Activated CD4-positive, CD25-positive, alpha-beta regulatory T cell (primary cell): ENCODE results near the gene LSM5.

Experiments
- DNase-seq, 4 experiments: peaks; one replicate each; lab custom pipeline; 2025; lab: John Stamatoyannopoulos, UW

The LSM5 gene

GRCh38 chr7:32490127-32490796, at the start of gene LSM5:
Gene LSM5 (minus strand): TSS chr7:32490380. CDS start chr7:32490365, 15 bp downstream.
- peak; percentile 63 to 79 (median 76) for DNase-seq

- DNase-seq = no peak
These were observed 49.2 kb upstream of the LSM5 start for GRCh38 chr7:32539366-32539765.

GRCh38 chr7:32537760-32538159, 47.6 kb upstream of the LSM5 start:
- DNase-seq = no peak

GRCh38 chr7:32536585-32536984, 46.4 kb upstream of the LSM5 start:
- no peak for DNase-seq

GRCh38 chr7:32536016-32536415, 45.8 kb upstream of the LSM5 start:
- no peak for DNase-seq

GRCh38 chr7:32535162-32535702, 45.1 kb upstream of the LSM5 start:
- no peak for DNase-seq

- no peak for DNase-seq
These were observed 43.3 kb upstream of the LSM5 start for GRCh38 chr7:32533276-32534029.

- no peak for DNase-seq
These were observed 42.5 kb upstream of the LSM5 start for GRCh38 chr7:32532716-32533115.

GRCh38 chr7:32532086-32532485, 41.9 kb upstream of the LSM5 start:
- DNase-seq = no peak

- no peak for DNase-seq
These were observed 41.2 kb upstream of the LSM5 start for GRCh38 chr7:32531402-32531801.

GRCh38 chr7:32525839-32526238, 35.7 kb upstream of the LSM5 start:
- DNase-seq = no peak

- no peak for DNase-seq
These were observed 34.5 kb upstream of the LSM5 start for GRCh38 chr7:32524631-32525030.

- no peak for DNase-seq
These were observed 32.8 kb upstream of the LSM5 start for GRCh38 chr7:32522746-32523530.

- no peak for DNase-seq
These were observed 29.6 kb upstream of the LSM5 start for GRCh38 chr7:32519763-32520162.

GRCh38 chr7:32518534-32519140, 28.5 kb upstream of the LSM5 start:
- no peak for DNase-seq

- DNase-seq = no peak
These were observed 26.4 kb upstream of the LSM5 start for GRCh38 chr7:32516551-32517100.

GRCh38 chr7:32515890-32516550, 25.8 kb upstream of the LSM5 start:
- no peak for DNase-seq

- DNase-seq = no peak
These were observed 23.0 kb upstream of the LSM5 start for GRCh38 chr7:32513210-32513609.

GRCh38 chr7:32511791-32512190, 21.6 kb upstream of the LSM5 start:
- DNase-seq = no peak

- no peak for DNase-seq
These were observed 17.2 kb upstream of the LSM5 start for GRCh38 chr7:32507414-32507813.
